HG02885 (cell line): Measurements from ENCODE around the gene CCDC201.
"Not testable (repeated sequence)": the region's sequence is repeated elsewhere in the genome, so short reads cannot be mapped to it uniquely, and the experiment has no call there.

ENCODE experiments used
- ATAC-seq: cut with Tn5 transposase; IDR thresholded peaks from one replicate; pipeline ENCODE4 v1.9.1; 2021; ENCODE audit warnings: mild to moderate bottlenecking; ENCODE audit not compliant: unreplicated experiment, poor library complexity

CCDC201 gene

GRCh38 chr7:45878457-45879144 is 5.7 kb upstream of the CCDC201 start:
- no peak for ATAC-seq

GRCh38 chr7:45876519-45876918 is 3.6 kb upstream of the CCDC201 start:
- ATAC-seq: no peak

- no peak for ATAC-seq
Observed at GRCh38 chr7:45874408-45875131, 1.7 kb upstream of the CCDC201 start.

- ATAC-seq: no peak
Observed at GRCh38 chr7:45873355-45873754, 473 bp upstream of the CCDC201 start.

- ATAC-seq: peak; percentile 72
Observed at GRCh38 chr7:45872116-45873034, 507 bp downstream of the CCDC201 start.

- no peak for ATAC-seq
Observed at GRCh38 chr7:45869426-45869825, 3.5 kb downstream of the CCDC201 start.

- ATAC-seq: no peak
Observed at GRCh38 chr7:45867471-45867870, 5.4 kb downstream of the CCDC201 start.

- no peak for ATAC-seq
Observed at GRCh38 chr7:45865594-45866410, 7.1 kb downstream of the CCDC201 start.

- no peak for ATAC-seq
Observed at GRCh38 chr7:45863715-45864114, 9.2 kb downstream of the CCDC201 start.

- not testable (repeated sequence) for ATAC-seq
Observed at GRCh38 chr7:45856888-45857287, 16.0 kb downstream of the CCDC201 start.

- not testable (repeated sequence) for ATAC-seq
Observed at GRCh38 chr7:45855680-45856079, 17.2 kb downstream of the CCDC201 start.

- not testable (repeated sequence) for ATAC-seq
Observed at GRCh38 chr7:45853491-45853890, 19.4 kb downstream of the CCDC201 start.

- ATAC-seq: not testable (repeated sequence)
Observed at GRCh38 chr7:45852984-45853383, 19.9 kb downstream of the CCDC201 start.

GRCh38 chr7:45848734-45849133 is 24.1 kb downstream of the CCDC201 start:
- not testable (repeated sequence) for ATAC-seq

- not testable (repeated sequence) for ATAC-seq
Observed at GRCh38 chr7:45846536-45846935, 26.3 kb downstream of the CCDC201 start.

- not testable (repeated sequence) for ATAC-seq
Observed at GRCh38 chr7:45841926-45842717, 30.8 kb downstream of the CCDC201 start.

- not testable (repeated sequence) for ATAC-seq
Observed at GRCh38 chr7:45838852-45839251, 34.0 kb downstream of the CCDC201 start.

- ATAC-seq: not testable (repeated sequence)
Observed at GRCh38 chr7:45832433-45833177, 40.3 kb downstream of the CCDC201 start.
